Fibroblast of lung (primary cell): ENCODE results near the gene VTI1A.

Experiments used
- CTCF ChIP-seq, 2 donors: IDR thresholded peaks in 1 of 2; conservative IDR thresholded peaks in 1 of 2; 1 replicate in 1 of 2; 2 replicates in 1 of 2; pipeline ENCODE4 v1.5.1; 2011 to 2012; ENCODE audit warnings: low read length in 2 of 2, control low read depth in 1 of 2, inconsistent platforms in 1 of 2, low read depth in 1 of 2, mild to moderate bottlenecking in 1 of 2
- EZH2 ChIP-seq: IDR thresholded peaks from 2 replicates; pipeline ENCODE4 v1.5.1; 2012; ENCODE audit warnings: low read length, control low read depth, mild to moderate bottlenecking; ENCODE audit errors: missing control alignments

- TF ChIP-seq EZH2 (no peak), CTCF (conservative IDR thresholded peaks at IDR 0.05 in 1 of 2, IDR thresholded peaks at IDR 0.05 in 1 of 2; ENCODE audit: low read depth in 1 of 2, low read length in 2 of 2) (no peak)
These were observed 20.6 kb downstream of the VTI1A start for GRCh38 chr10:112467541-112468075.
